Gastrocnemius medialis (tissue), 4 donors: ENCODE measurements around the gene TNNT2.

ENCODE experiments used
- CTCF ChIP-seq, 5 experiments: fragments of 450-650 bp in 3 of 5; fragments of 200-600 bp in 2 of 5; sonication (generic) in 2 of 5; IDR thresholded peaks in 4 of 5; conservative IDR thresholded peaks in 1 of 5; 1 replicate in 4 of 5; 2 replicates in 1 of 5; pipeline ENCODE4 v1.5.1; 2016 to 2019; ENCODE audit warnings: antibody characterized with exemption in 5 of 5, mild to moderate bottlenecking in 3 of 5, moderate library complexity in 3 of 5
- POLR2A ChIP-seq, 2 donors: fragments of 450-650 bp; IDR thresholded peaks; one replicate each; pipeline ENCODE4 v1.6.1; 2017; ENCODE audit warnings: antibody characterized with exemption in 2 of 2, mild to moderate bottlenecking in 2 of 2, moderate library complexity in 2 of 2

- TF ChIP-seq CTCF (IDR thresholded peaks at IDR 0.05 in 4 of 5, conservative IDR thresholded peaks at IDR 0.05 in 1 of 5) (no peak), POLR2A (IDR thresholded peaks at IDR 0.05) (no peak)
Observed at GRCh38 chr1:201370500-201370899, 7.0 kb downstream of the TNNT2 start.
